Spleen (tissue), 11 donors: ENCODE results near the gene C11orf65. TPM values are rescaled to one million over a fixed set of nuclear protein-coding genes. Genes with fewer than 3 reads are reported as not detected.

Source experiments
- DNase-seq: peaks from one replicate; pipeline ENCODE4 v3.0.0-alpha.2; 2020
- H3K27ac ChIP-seq, 8 donors: fragments of 200-600 bp; sonication (generic) in 7 of 8; 1 replicate in 4 of 8; 2 replicates in 4 of 8; pipeline versions ENCODE4 v1.5.0 to v1.8.0; 2016 to 2021; ENCODE audit warnings: inconsistent platforms in 4 of 8, mild to moderate bottlenecking in 4 of 8, moderate library complexity in 1 of 8
- H3K27me3 ChIP-seq, 7 donors: fragments of 200-600 bp; sonication (generic) in 6 of 7; replicated peaks in 1 of 7; 1 replicate in 4 of 7; 2 replicates in 3 of 7; pipeline versions ENCODE4 v1.5.0 to v1.8.0; 2016 to 2021; ENCODE audit warnings: inconsistent platforms in 3 of 7, mild to moderate bottlenecking in 1 of 7
- H3K36me3 ChIP-seq, 6 donors: fragments of 200-600 bp; sonication (generic) in 5 of 6; 1 replicate in 4 of 6; 2 replicates in 2 of 6; pipeline versions ENCODE4 v1.5.0 to v1.8.0; 2016 to 2021; ENCODE audit warnings: inconsistent platforms in 2 of 6
- H3K4me1 ChIP-seq, 6 donors: fragments of 200-600 bp; sonication (generic) in 5 of 6; 1 replicate in 3 of 6; 2 replicates in 3 of 6; pipeline versions ENCODE4 v1.5.0 to v1.8.0; 2016 to 2021; ENCODE audit warnings: inconsistent platforms in 3 of 6
- H3K4me3 ChIP-seq, 8 donors: fragments of 200-600 bp; sonication (generic) in 7 of 8; 1 replicate in 4 of 8; 2 replicates in 4 of 8; pipeline versions ENCODE4 v1.5.0 to v1.8.0; 2016 to 2021; ENCODE audit warnings: inconsistent platforms in 4 of 8, mild to moderate bottlenecking in 4 of 8, moderate library complexity in 2 of 8
- H3K9me3 ChIP-seq, 8 donors: fragments of 200-600 bp; sonication (generic) in 7 of 8; 1 replicate in 4 of 8; 2 replicates in 4 of 8; pipeline versions ENCODE4 v1.5.0 to v1.8.0; 2016 to 2021; ENCODE audit warnings: inconsistent platforms in 4 of 8
- CTCF ChIP-seq, 11 experiments: fragments of 200-600 bp in 7 of 11; fragments of 450-650 bp in 4 of 11; sonication (generic) in 4 of 11; IDR thresholded peaks in 8 of 11; conservative IDR thresholded peaks in 3 of 11; 1 replicate in 7 of 11; 2 replicates in 4 of 11; pipeline versions ENCODE4 v1.4.0 to v1.8.0; 2016 to 2021; ENCODE audit warnings: antibody characterized with exemption in 11 of 11, inconsistent platforms in 4 of 11, mild to moderate bottlenecking in 1 of 11
- POLR2A ChIP-seq, 3 donors: fragments of 450-650 bp; IDR thresholded peaks; one replicate each; pipeline ENCODE4 v1.5.1; 2017; ENCODE audit warnings: antibody characterized with exemption in 3 of 3, mild to moderate bottlenecking in 1 of 3
- POLR2AphosphoS5 ChIP-seq, 3 donors: sonication (generic); formaldehyde crosslinking; IDR thresholded peaks; one replicate each; pipeline ENCODE4 v1.5.1; 2017; ENCODE audit warnings: antibody characterized with exemption in 3 of 3
- WGBS, 5 donors: extraction: QIAGEN DNeasy Blood & Tissue Kit in 3 of 5; methylation state at CpG; one replicate each; pipeline versions ENCODE4 v1.1.5 to v1.1.7; 2013 to 2018; 5-methylcytosine and 5-hydroxymethylcytosine counted together
- intact Hi-C: fragments of 100-400 bp; cut with DNase I; formaldehyde crosslinking; loops from one replicate; pipeline ENCODE4 v1.15.0; 2023; ENCODE audit warnings: low total_unique reads
- polyA plus RNA-seq, 3 donors: library from polyadenylated mRNA; stranded (reverse); fragments of 200-250 nt; gene quantifications; one replicate each; pipeline ENCODE4 v1.2.1, GENCODE V29; 2013
- total RNA-seq, 7 donors: library from RNA; depleted of rRNA in 3 of 7; stranded (reverse); fragments of >200 nt in 3 of 7; fragmentation: NEBNext Ultra II Directional in 4 of 7; extraction: Animal tissue kit (Norgen Biotek cat#: 25700) in 4 of 7; gene quantifications; one replicate each; pipeline versions ENCODE4 v1.1.0 to v1.2.1, GENCODE V29; 2016 to 2021
- donor health status: healthy with polysubstance abuse.
- donor health status: DM: no; HTN: no; CAD: no; lungs with moderate emphysema.
- donor health status: DM: no; HTN: no; CAD: no.
- donor health status: Bipolar disorder and iron deficiency.
- donor health status: healthy.
- donor health status: DM: no; HTN: no; CAD: no.
- donor health status: DM: yes; HTN: yes; CAD: no.

Gene C11orf65
- total and polyA plus RNA-seq, 10 donors: 0.22 to 1.0 (median 0.59) TPM; not detected in 1

GRCh38 chr11:108343714-108344113 lies 123.6 kb downstream of the C11orf65 start:
- Histone ChIP-seq H3K4me3 (no peak overlapping the region), H3K27me3 (no peaks in the 10 kb centered on the region), H3K9me3 (no peaks in the 10 kb centered on the region), H3K4me1 (no peaks in the 10 kb centered on the region), H3K27ac (no peak overlapping the region), H3K36me3 (peaks cover 0 to 87% (median 26%) of the 10 kb centered on the region in 6 donors)
- intact Hi-C loops: no loop called here
- 95 to 100% (median 97%) methylated on average over 2 of the region's 2 CpGs for WGBS, 5 donors
- DNase-seq: no peak
- TF ChIP-seq POLR2A (IDR thresholded peaks at IDR 0.05) (no peak), POLR2AphosphoS5 (IDR thresholded peaks at IDR 0.05) (no peak), CTCF (IDR thresholded peaks at IDR 0.05 in 8 of 11, conservative IDR thresholded peaks at IDR 0.05 in 3 of 11) (no peak)

- H3K27ac ChIP-seq: no peak overlapping the region
- no peak for TF ChIP-seq POLR2AphosphoS5 (IDR thresholded peaks at IDR 0.05)
- no peak for TF ChIP-seq CTCF (IDR thresholded peaks at IDR 0.05 in 8 of 11, conservative IDR thresholded peaks at IDR 0.05 in 3 of 11)
- no peak for TF ChIP-seq POLR2A (IDR thresholded peaks at IDR 0.05)
- H3K4me1 ChIP-seq: no peaks in the 10 kb centered on the region
- no peaks in the 10 kb centered on the region for H3K9me3 ChIP-seq
- H3K27me3 ChIP-seq: no peaks in the 10 kb centered on the region
- 88 to 95% (median 92%) methylated on average over 4 of the region's 4 CpGs for WGBS, 5 donors
- intact Hi-C loops: no loop called here
- H3K4me3 ChIP-seq: no peak overlapping the region
- peaks cover 0 to 87% (median 26%) of the 10 kb centered on the region in 6 donors for H3K36me3 ChIP-seq
- no peak for DNase-seq
Measured at GRCh38 chr11:108341654-108342053, 125.7 kb downstream of the C11orf65 start.

- Histone ChIP-seq H3K27ac (no peak overlapping the region), H3K9me3 (no peaks in the 10 kb centered on the region), H3K36me3 (peaks cover 0 to 87% (median 27%) of the 10 kb centered on the region in 6 donors), H3K4me1 (no peaks in the 10 kb centered on the region), H3K4me3 (no peak overlapping the region), H3K27me3 (no peaks in the 10 kb centered on the region)
- intact Hi-C loops: no loop called here
- TF ChIP-seq CTCF (IDR thresholded peaks at IDR 0.05 in 8 of 11, conservative IDR thresholded peaks at IDR 0.05 in 3 of 11): no peak
- no peak for TF ChIP-seq POLR2AphosphoS5 (IDR thresholded peaks at IDR 0.05)
- TF ChIP-seq POLR2A (IDR thresholded peaks at IDR 0.05): no peak
- no peak for DNase-seq
- WGBS, 5 donors: 95 to 98% (median 96%) methylated on average over 1 of the region's 1 CpG
Measured at GRCh38 chr11:108340973-108341372, 126.4 kb downstream of the C11orf65 start.

- H3K36me3 ChIP-seq: peaks cover 1 to 87% (median 40%) of the 10 kb centered on the region in 6 donors
- no peak for TF ChIP-seq POLR2A (IDR thresholded peaks at IDR 0.05)
- TF ChIP-seq CTCF (IDR thresholded peaks at IDR 0.05 in 8 of 11, conservative IDR thresholded peaks at IDR 0.05 in 3 of 11): no peak
- no peak for TF ChIP-seq POLR2AphosphoS5 (IDR thresholded peaks at IDR 0.05)
- H3K27ac ChIP-seq: no peak overlapping the region
- no peaks in the 10 kb centered on the region for H3K27me3 ChIP-seq
- H3K4me1 ChIP-seq: no peaks in the 10 kb centered on the region
- intact Hi-C loops: no loop called here
- no peaks in the 10 kb centered on the region for H3K9me3 ChIP-seq
- H3K4me3 ChIP-seq: no peak overlapping the region
- no peak for DNase-seq
- 95 to 98% (median 96%) methylated on average over 2 of the region's 2 CpGs for WGBS, 5 donors
Measured at GRCh38 chr11:108338750-108339149, 128.6 kb downstream of the C11orf65 start.
